HepG2 (cell line): ENCODE measurements around the gene SF1. TPM values are rescaled to one million over a fixed set of nuclear protein-coding genes. Genes with fewer than 3 reads are reported as not detected.
A peak's percentile ranks its signal among the peaks of the same experiment; 100 is the strongest.

Source experiments
- ATAC-seq: fragments of 200-7000 bp; cut with Tn5 transposase; 3 replicates; pipeline ENCODE4 v1.9.1; 2020; ENCODE audit warnings: mild to moderate bottlenecking, moderate library complexity
- BruUV-seq: library from RNA; stranded (reverse); fragments of 400-500 nt; replicated peaks from 2 replicates; lab custom pipeline; 2021; lab: Mats Ljungman, UMichigan
- CTCF ChIA-PET: fragments of 300-600 bp; formaldehyde crosslinking; extraction: SDS; loops from one replicate; lab custom pipeline; 2021; ENCODE audit warnings: low total read pairs, inconsistent platforms, low intra/inter-chr PET ratio; lab: Yijun Ruan, JAX
- POLR2A ChIA-PET: fragments of 350-600 bp; sonication (Branson Sonifier 250); formaldehyde crosslinking; loops from one replicate; lab custom pipeline; 2020; ENCODE audit warnings: antibody characterized with exemption, inconsistent platforms; lab: Yijun Ruan, JAX
- DNase-seq: peaks from one replicate; pipeline ENCODE4 v3.0.0-alpha.2; 2015; ENCODE audit warnings: low spot score
- FAIRE-seq: peaks from 3 replicates; lab custom pipeline; 2011; peaks lifted over from hg19 to GRCh38; lab: Jason Lieb, UNC
- H2AFZ ChIP-seq: one replicate; pipeline ENCODE4 v1.6.1; 2011; ENCODE audit warnings: low read length, inconsistent platforms
- H3K27ac ChIP-seq: fragments of 300-600 bp; 3 replicates; pipeline ENCODE4 v1.8.0; 2011; ENCODE audit warnings: mixed run types, mild to moderate bottlenecking, mixed read lengths, low read length, inconsistent platforms; ENCODE audit not compliant: insufficient read depth; ENCODE audit errors: extremely low read length
- H3K27me3 ChIP-seq, 2 experiments: fragments of 200-600 bp in 1 of 2; 2 replicates in 1 of 2; 3 replicates in 1 of 2; pipeline versions ENCODE4 v1.6.0 to v1.8.0; 2011; ENCODE audit warnings: low read length in 2 of 2, mild to moderate bottlenecking in 2 of 2, moderate library complexity in 2 of 2, inconsistent platforms in 1 of 2; ENCODE audit not compliant: insufficient read depth in 2 of 2, control insufficient read depth in 1 of 2
- H3K36me3 ChIP-seq, 2 experiments: fragments of 200-600 bp in 1 of 2; replicated peaks in 1 of 2; 2 replicates in 1 of 2; 3 replicates in 1 of 2; pipeline versions ENCODE4 v1.5.1 to v1.8.0; 2011; ENCODE audit warnings: low read length in 2 of 2, inconsistent platforms in 1 of 2; ENCODE audit not compliant: insufficient read depth in 2 of 2, control insufficient read depth in 1 of 2
- H3K4me1 ChIP-seq: 2 replicates; pipeline ENCODE4 v1.5.1; 2012; ENCODE audit warnings: low read length, inconsistent platforms; ENCODE audit not compliant: insufficient read depth
- H3K4me2 ChIP-seq: 2 replicates; pipeline ENCODE4 v1.6.0; 2011; ENCODE audit warnings: low read depth, low read length, inconsistent platforms
- H3K4me3 ChIP-seq, 3 experiments: fragments of 200-600 bp in 1 of 3; sonication (generic), shearing (Covaris generic) in 1 of 3; replicated peaks in 1 of 3; 2 replicates each; pipeline ENCODE4 v1.5.1; 2011 to 2016; ENCODE audit warnings: low read length in 3 of 3, inconsistent platforms in 2 of 3, low read depth in 2 of 3, mild to moderate bottlenecking in 2 of 3, control low read depth in 1 of 3, mixed read lengths in 1 of 3; ENCODE audit not compliant: insufficient read depth in 1 of 3
- H3K79me2 ChIP-seq: one replicate; pipeline ENCODE4 v1.6.1; 2011; ENCODE audit warnings: low read length, inconsistent platforms; ENCODE audit not compliant: insufficient read depth
- H3K9ac ChIP-seq: 2 replicates; pipeline ENCODE4 v1.6.0; 2011; ENCODE audit warnings: mild to moderate bottlenecking, low read depth, low read length, inconsistent platforms; ENCODE audit not compliant: insufficient read depth
- H3K9me3 ChIP-seq: 2 replicates; pipeline ENCODE4 v1.5.1; 2012; ENCODE audit warnings: mild to moderate bottlenecking, low read length
- H4K20me1 ChIP-seq: 2 replicates; pipeline ENCODE4 v1.6.0; 2011; ENCODE audit warnings: inconsistent platforms, mild to moderate bottlenecking, low read length, moderate library complexity; ENCODE audit not compliant: insufficient read depth
- CHD2 ChIP-seq: IDR thresholded peaks from 2 replicates; pipeline ENCODE4 v1.6.1; 2011; ENCODE audit warnings: low read depth, low read length, improper control_type of control experiment
- ETV5 ChIP-seq: IDR thresholded peaks from 2 replicates; pipeline ENCODE4 v1.6.1; 2018; ENCODE audit warnings: missing biosample characterization, missing genetic modification reagents, inconsistent platforms, borderline replicate concordance
- ZBTB38 ChIP-seq: sonication (generic); formaldehyde crosslinking; IDR thresholded peaks from 2 replicates; pipeline ENCODE4 v1.5.1; 2020; ENCODE audit warnings: mild to moderate bottlenecking, missing genetic modification reagents
- WGBS: methylation state at CpG from one replicate; pipeline ENCODE4 v1.1.6; 2017; ENCODE audit warnings: low lambda C conversion rate; 5-methylcytosine and 5-hydroxymethylcytosine counted together
- in situ Hi-C: cut with HindIII; loops from 2 replicates; pipeline ENCODE4 v1.10.0; 2017; ENCODE audit warnings: low pct_unique_long_range_greater_than_20kb; ENCODE audit not compliant: extremely low pct_ligation_motif_present
- intact Hi-C: fragments of 100-400 bp; cut with micrococcal nuclease; formaldehyde crosslinking; loops from one replicate; pipeline ENCODE4 v1.10.0; 2022; ENCODE audit not compliant: unreplicated experiment
- polyA plus RNA-seq, 8 experiments: library from polyadenylated mRNA; depleted of rRNA in 3 of 8; stranded (reverse) in 7 of 8; unstranded in 1 of 8; fragments of >200 nt; fragmentation: Illumina TruSeq in 4 of 8; extraction: Trizol in 4 of 8; gene quantifications; 2 replicates each; pipeline versions ENCODE4 v1.2.1 to v1.2.3, GENCODE V29; 2011 to 2016; ENCODE audit warnings: low read depth in 4 of 8, missing spikeins in 1 of 8, mixed read lengths in 1 of 8; ENCODE audit not compliant: insufficient read depth in 1 of 8
- total RNA-seq, 5 experiments: library from RNA; depleted of rRNA; stranded (reverse); fragments of >200 nt; fragmentation: Illumina TruSeq; extraction: Trizol; gene quantifications; 2 replicates each; pipeline ENCODE4 v1.2.3, GENCODE V29; 2016; ENCODE audit warnings: low read depth in 1 of 5
- TF ChIP-seq, protein P1 (sequence below): sonication (generic); formaldehyde crosslinking; IDR thresholded peaks from 2 replicates; pipeline ENCODE4 v1.5.1; 2020; ENCODE audit warnings: mild to moderate bottlenecking, missing genetic modification reagents, moderate library complexity
- TF ChIP-seq, protein P2 (sequence below): sonication (generic); formaldehyde crosslinking; IDR thresholded peaks from 2 replicates; pipeline ENCODE4 v1.4.0; 2020; ENCODE audit warnings: missing genetic modification reagents
- TF ChIP-seq, protein P3 (sequence below): sonication (generic); formaldehyde crosslinking; IDR thresholded peaks from 2 replicates; pipeline ENCODE4 v1.9.0; 2022; ENCODE audit warnings: missing genetic modification reagents, mild to moderate bottlenecking, borderline replicate concordance

The SF1 gene
- total and polyA plus RNA-seq, 2 of the 13 experiments (the other 11 are each of a cell fraction or from before 2014, with no cell fraction given): 55.5 to 70.4 TPM

DNA sequence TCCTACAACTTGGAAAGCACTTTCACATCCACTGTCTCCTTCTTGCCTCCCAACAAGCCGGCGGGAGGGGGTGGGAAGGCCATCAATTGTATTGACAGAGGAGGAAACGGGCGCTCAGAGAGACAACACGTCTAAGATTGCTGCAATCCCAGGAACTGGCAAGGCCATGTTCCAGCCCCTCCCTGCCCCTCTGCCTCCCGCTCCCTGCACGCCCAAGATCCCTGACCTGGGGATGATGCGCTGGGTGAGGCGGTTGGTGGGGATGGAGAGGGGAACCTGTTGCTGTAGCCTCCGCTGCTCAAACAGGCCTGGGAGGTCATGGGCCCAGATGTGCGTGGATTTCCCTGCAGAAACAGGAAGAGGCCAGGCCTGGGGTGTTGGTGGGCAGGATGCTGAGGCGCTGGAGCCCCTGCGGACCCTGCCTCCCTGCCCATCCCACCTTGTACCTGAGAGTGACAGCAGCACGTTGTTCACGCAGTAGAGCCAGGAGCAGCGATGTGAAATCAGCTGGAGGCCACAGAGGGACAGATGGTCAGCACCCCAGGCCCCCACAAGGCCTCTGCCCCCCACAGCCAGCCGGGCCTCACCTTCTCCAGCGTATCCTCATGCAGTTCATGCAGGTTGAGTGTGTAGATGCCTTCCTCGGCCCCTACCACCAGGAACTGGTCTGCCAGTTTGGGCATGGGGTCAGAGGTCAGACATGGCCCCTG, 17.9 kb upstream of the SF1 start:
- Histone ChIP-seq H3K36me3 (no peaks in the 10 kb centered on the region; a peak in 1 of 5 replicates), H4K20me1 (no peaks in the 10 kb centered on the region), H3K9me3 (no peaks in the 10 kb centered on the region), H2AFZ (no peak overlapping the region), H3K27me3 (no peaks in the 10 kb centered on the region), H3K9ac (no peak overlapping the region), H3K4me2 (no peak overlapping the region), H3K4me3 (no peak overlapping the region), H3K27ac (no peak overlapping the region), H3K79me2 (no peaks in the 10 kb centered on the region), H3K4me1 (peaks cover 44% of the 10 kb centered on the region)
- 71% methylated on average over 11 of the region's 19 CpGs for WGBS
- POLR2A ChIA-PET: no interaction called here
- no peak for ATAC-seq
- in situ Hi-C loops (no loop called here), intact Hi-C loops (no loop called here)
- DNase-seq: no peak
- FAIRE-seq: no peak
- BruUV-seq: no TSS peak
- CTCF ChIA-PET: no interaction called here
- TF ChIP-seq CHD2 (no peak), ZBTB38 (CRISPR knock-in tag) (peak; percentile 83), ETV5 (CRISPR knock-in tag) (no peak)
- TF ChIP-seq, protein P1, sequence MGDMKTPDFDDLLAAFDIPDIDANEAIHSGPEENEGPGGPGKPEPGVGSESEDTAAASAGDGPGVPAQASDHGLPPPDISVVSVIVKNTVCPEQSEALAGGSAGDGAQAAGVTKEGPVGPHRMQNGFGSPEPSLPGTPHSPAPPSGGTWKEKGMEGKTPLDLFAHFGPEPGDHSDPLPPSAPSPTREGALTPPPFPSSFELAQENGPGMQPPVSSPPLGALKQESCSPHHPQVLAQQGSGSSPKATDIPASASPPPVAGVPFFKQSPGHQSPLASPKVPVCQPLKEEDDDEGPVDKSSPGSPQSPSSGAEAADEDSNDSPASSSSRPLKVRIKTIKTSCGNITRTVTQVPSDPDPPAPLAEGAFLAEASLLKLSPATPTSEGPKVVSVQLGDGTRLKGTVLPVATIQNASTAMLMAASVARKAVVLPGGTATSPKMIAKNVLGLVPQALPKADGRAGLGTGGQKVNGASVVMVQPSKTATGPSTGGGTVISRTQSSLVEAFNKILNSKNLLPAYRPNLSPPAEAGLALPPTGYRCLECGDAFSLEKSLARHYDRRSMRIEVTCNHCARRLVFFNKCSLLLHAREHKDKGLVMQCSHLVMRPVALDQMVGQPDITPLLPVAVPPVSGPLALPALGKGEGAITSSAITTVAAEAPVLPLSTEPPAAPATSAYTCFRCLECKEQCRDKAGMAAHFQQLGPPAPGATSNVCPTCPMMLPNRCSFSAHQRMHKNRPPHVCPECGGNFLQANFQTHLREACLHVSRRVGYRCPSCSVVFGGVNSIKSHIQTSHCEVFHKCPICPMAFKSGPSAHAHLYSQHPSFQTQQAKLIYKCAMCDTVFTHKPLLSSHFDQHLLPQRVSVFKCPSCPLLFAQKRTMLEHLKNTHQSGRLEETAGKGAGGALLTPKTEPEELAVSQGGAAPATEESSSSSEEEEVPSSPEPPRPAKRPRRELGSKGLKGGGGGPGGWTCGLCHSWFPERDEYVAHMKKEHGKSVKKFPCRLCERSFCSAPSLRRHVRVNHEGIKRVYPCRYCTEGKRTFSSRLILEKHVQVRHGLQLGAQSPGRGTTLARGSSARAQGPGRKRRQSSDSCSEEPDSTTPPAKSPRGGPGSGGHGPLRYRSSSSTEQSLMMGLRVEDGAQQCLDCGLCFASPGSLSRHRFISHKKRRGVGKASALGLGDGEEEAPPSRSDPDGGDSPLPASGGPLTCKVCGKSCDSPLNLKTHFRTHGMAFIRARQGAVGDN (CRISPR knock-in tag): peak; percentile 17; the same call in 1 of the 2 replicates
- TF ChIP-seq, protein P2, sequence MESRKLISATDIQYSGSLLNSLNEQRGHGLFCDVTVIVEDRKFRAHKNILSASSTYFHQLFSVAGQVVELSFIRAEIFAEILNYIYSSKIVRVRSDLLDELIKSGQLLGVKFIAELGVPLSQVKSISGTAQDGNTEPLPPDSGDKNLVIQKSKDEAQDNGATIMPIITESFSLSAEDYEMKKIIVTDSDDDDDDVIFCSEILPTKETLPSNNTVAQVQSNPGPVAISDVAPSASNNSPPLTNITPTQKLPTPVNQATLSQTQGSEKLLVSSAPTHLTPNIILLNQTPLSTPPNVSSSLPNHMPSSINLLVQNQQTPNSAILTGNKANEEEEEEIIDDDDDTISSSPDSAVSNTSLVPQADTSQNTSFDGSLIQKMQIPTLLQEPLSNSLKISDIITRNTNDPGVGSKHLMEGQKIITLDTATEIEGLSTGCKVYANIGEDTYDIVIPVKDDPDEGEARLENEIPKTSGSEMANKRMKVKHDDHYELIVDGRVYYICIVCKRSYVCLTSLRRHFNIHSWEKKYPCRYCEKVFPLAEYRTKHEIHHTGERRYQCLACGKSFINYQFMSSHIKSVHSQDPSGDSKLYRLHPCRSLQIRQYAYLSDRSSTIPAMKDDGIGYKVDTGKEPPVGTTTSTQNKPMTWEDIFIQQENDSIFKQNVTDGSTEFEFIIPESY (CRISPR knock-in tag): peak; percentile 47; the same call in 1 of the 2 replicates
- TF ChIP-seq, protein P3, sequence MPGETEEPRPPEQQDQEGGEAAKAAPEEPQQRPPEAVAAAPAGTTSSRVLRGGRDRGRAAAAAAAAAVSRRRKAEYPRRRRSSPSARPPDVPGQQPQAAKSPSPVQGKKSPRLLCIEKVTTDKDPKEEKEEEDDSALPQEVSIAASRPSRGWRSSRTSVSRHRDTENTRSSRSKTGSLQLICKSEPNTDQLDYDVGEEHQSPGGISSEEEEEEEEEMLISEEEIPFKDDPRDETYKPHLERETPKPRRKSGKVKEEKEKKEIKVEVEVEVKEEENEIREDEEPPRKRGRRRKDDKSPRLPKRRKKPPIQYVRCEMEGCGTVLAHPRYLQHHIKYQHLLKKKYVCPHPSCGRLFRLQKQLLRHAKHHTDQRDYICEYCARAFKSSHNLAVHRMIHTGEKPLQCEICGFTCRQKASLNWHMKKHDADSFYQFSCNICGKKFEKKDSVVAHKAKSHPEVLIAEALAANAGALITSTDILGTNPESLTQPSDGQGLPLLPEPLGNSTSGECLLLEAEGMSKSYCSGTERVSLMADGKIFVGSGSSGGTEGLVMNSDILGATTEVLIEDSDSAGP (CRISPR knock-in tag): 0 out of 2 replicates have a peak, but pooled peaks have one; percentile 12
